Fibroblast of mammary gland (primary cell): ENCODE data around the gene TP73.

Experiments used
- DNase-seq: peaks from one replicate; pipeline ENCODE4 v3.0.0-alpha.2; 2010; ENCODE audit warnings: low read depth
- H3K4me3 ChIP-seq: 2 replicates; pipeline ENCODE4 v1.5.1; 2011; ENCODE audit warnings: low read depth, mild to moderate bottlenecking, low read length, moderate library complexity; ENCODE audit not compliant: control insufficient read depth
- TF ChIP-seq, protein P1 (sequence below): conservative IDR thresholded peaks from 2 replicates; pipeline ENCODE4 v1.5.1; 2011; ENCODE audit warnings: low read depth, low read length, inconsistent platforms; ENCODE audit not compliant: control insufficient read depth, insufficient read depth

The TP73 gene

DNA sequence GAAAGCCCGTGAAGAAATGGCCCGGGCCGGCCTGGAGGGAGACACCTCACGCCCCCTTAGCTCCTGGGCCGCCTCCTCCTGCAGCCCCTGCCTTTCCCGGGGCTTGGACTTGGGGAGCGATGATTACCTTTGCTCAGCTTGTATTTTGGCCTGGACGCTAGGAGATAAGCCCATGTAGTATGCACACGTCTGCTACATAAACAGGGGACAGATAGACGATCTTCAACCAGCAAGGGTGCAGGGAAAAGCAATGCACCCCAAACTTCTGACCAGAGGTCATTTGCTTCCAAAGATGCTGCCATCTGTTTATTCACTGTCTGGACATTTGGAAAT is 936 bp downstream of the TP73 start:
- no peak overlapping the region for H3K4me3 ChIP-seq
- TF ChIP-seq, protein P1, sequence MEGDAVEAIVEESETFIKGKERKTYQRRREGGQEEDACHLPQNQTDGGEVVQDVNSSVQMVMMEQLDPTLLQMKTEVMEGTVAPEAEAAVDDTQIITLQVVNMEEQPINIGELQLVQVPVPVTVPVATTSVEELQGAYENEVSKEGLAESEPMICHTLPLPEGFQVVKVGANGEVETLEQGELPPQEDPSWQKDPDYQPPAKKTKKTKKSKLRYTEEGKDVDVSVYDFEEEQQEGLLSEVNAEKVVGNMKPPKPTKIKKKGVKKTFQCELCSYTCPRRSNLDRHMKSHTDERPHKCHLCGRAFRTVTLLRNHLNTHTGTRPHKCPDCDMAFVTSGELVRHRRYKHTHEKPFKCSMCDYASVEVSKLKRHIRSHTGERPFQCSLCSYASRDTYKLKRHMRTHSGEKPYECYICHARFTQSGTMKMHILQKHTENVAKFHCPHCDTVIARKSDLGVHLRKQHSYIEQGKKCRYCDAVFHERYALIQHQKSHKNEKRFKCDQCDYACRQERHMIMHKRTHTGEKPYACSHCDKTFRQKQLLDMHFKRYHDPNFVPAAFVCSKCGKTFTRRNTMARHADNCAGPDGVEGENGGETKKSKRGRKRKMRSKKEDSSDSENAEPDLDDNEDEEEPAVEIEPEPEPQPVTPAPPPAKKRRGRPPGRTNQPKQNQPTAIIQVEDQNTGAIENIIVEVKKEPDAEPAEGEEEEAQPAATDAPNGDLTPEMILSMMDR, result no peak
- no peak for DNase-seq

GRCh38 chr1:3654549-3655281 is 2.4 kb downstream of the TP73 start:
- TF ChIP-seq, protein P1, result no peak
- no peak overlapping the region for H3K4me3 ChIP-seq
- DNase-seq, result no peak

- no peak for DNase-seq
- H3K4me3 ChIP-seq, result no peak overlapping the region
- TF ChIP-seq, protein P1, result no peak
These were observed 4.3 kb downstream of the TP73 start for GRCh38 chr1:3656450-3657095.

GRCh38 chr1:3657096-3657475 is 4.8 kb downstream of the TP73 start:
- no peak overlapping the region for H3K4me3 ChIP-seq
- no peak for DNase-seq
- TF ChIP-seq, protein P1, result no peak

GRCh38 chr1:3657578-3658230 is 5.4 kb downstream of the TP73 start:
- no peak overlapping the region for H3K4me3 ChIP-seq
- no peak for DNase-seq
- TF ChIP-seq, protein P1, result no peak

DNA sequence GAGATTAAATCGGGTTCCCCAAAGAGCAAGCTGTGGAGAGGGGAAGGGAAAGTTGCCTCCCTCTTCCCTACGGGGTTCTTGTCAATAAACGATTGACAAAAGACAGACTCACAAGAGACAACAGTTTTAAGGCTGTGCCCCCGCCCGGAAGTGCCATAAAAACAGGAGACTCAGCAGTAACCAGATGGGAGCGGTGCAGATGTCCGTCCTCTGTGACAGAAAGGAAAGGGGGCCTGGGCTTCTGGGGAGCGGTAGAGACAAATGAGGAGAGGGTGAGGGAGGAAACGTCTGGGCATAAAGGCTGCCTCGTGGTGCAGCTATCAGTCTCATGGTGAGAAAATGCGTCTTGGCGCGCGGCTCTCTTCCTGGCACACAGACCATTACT is 5.9 kb downstream of the TP73 start:
- no peak overlapping the region for H3K4me3 ChIP-seq
- DNase-seq, result no peak
- TF ChIP-seq, protein P1, result no peak

DNA sequence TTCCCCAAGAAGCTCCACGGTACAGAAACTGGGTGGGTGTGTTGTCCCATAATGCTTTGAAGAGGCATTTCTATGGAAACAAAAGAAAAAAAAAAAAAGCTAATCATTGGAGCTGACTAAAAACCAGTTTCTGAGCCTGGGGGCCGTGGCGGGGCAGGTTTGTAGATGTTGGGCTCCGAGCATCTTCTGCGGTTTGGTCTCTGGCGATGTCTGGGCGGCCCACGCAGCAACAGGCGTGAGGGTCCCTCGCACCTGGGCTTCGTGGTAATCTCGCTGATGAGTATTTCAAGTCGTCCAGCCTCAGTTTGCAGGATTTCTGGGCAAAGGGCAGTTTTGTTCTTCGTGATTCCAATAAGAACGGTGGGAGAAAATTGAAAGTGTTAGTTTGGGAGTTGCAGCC is 6.8 kb downstream of the TP73 start:
- DNase-seq, result no peak
- TF ChIP-seq, protein P1, result no peak
- H3K4me3 ChIP-seq, result no peak overlapping the region
